GM23248 (cell line): ENCODE measurements around the gene GPR132.

ENCODE experiments used
- EZH2 ChIP-seq: fragments of 200-600 bp; sonication (generic); IDR thresholded peaks from 2 replicates; pipeline ENCODE4 v1.6.1; 2018; ENCODE audit warnings: antibody characterized with exemption, mild to moderate bottlenecking; ENCODE audit not compliant: insufficient read depth, poor library complexity, severe bottlenecking
- EZH2phosphoT487 ChIP-seq: fragments of 200-600 bp; sonication (generic); IDR thresholded peaks from 2 replicates; pipeline ENCODE4 v1.6.1; 2018; ENCODE audit warnings: antibody characterized with exemption, moderate library complexity, mild to moderate bottlenecking, low read depth; ENCODE audit not compliant: insufficient read depth

- TF ChIP-seq EZH2 (no peak), EZH2phosphoT487 (no peak)
Measured at GRCh38 chr14:105021656-105022275, 43.5 kb downstream of the GPR132 start.
